ENCODE data around the gene MAPK1IP1L. TPM values are rescaled to one million over a fixed set of nuclear protein-coding genes. Genes with fewer than 3 reads are reported as not detected.

The MAPK1IP1L gene
- total RNA-seq, 6 donors from 2014 or later, result 22.0 to 81.8 (median 59.3) TPM

GRCh38 chr14:55102141-55102621 is 50.7 kb downstream of the MAPK1IP1L start:
- Histone ChIP-seq H3K27me3 (no peaks in the 10 kb centered on the region), H3K4me1 (peaks cover 60 to 86% (median 68%) of the 10 kb centered on the region in 4 donors), H3K36me3 (no peaks in the 10 kb centered on the region), H3K9me3 (peaks cover 0 to 7% (median 0%) of the 10 kb centered on the region in 4 donors), H3K4me3 (no peak overlapping the region), H3K27ac (peak overlapping the region; percentile 84 to 93 (median 92))
- ATAC-seq (ENCODE audit: low FRiP score in 2 of 2), result peak; percentile 84 to 92
- WGBS, 2 donors, result 0 to 7% methylated on average over 7 of the region's 7 CpGs
- TF ChIP-seq CTCF (IDR thresholded peaks at IDR 0.05) (peak in 1 of 6 experiments; percentile 2), POLR2A (IDR thresholded peaks at IDR 0.05) (peak in 3 of 4 donors; percentile 34 to 73 (median 64)), EP300 (IDR thresholded peaks at IDR 0.05) (peak in 2 of 4 donors; percentile 82 to 86), POLR2AphosphoS5 (IDR thresholded peaks at IDR 0.05) (peak; percentile 79 to 97)
- peak; percentile 34 to 88 for DNase-seq

GRCh38 chr14:55103005-55103640 is 51.7 kb downstream of the MAPK1IP1L start:
- peak overlapping the region; percentile 84 to 93 (median 92) for H3K27ac ChIP-seq
- no peaks in the 10 kb centered on the region for H3K27me3 ChIP-seq
- no peaks in the 10 kb centered on the region for H3K36me3 ChIP-seq
- peaks cover 0 to 7% (median 0%) of the 10 kb centered on the region in 4 donors for H3K9me3 ChIP-seq
- H3K4me1 ChIP-seq, result peaks cover 62 to 94% (median 72%) of the 10 kb centered on the region in 4 donors
- DNase-seq (peak; percentile 86 to 95), ATAC-seq (ENCODE audit: low FRiP score in 2 of 2) (peak; percentile 87 to 94)
- peak in 2 of 4 donors; percentile 83 to 94 for TF ChIP-seq EP300 (IDR thresholded peaks at IDR 0.05)
- TF ChIP-seq CTCF (IDR thresholded peaks at IDR 0.05), result no peak
- TF ChIP-seq POLR2A (IDR thresholded peaks at IDR 0.05), result peak in 2 of 4 donors; percentile 28 to 81
- TF ChIP-seq POLR2AphosphoS5 (IDR thresholded peaks at IDR 0.05), result peak; percentile 77 to 91
- 48% methylated on average over 10 to 13 of the region's 13 CpGs for WGBS, 2 donors
- peak overlapping the region in 2 of 4 donors; percentile 14 to 24 for H3K4me3 ChIP-seq

- H3K4me1 ChIP-seq, result peaks cover 59 to 93% (median 75%) of the 10 kb centered on the region in 4 donors
- no peak overlapping the region for H3K4me3 ChIP-seq
- H3K27ac ChIP-seq, result peak overlapping the region; percentile 84 to 93 (median 92)
- no peaks in the 10 kb centered on the region for H3K27me3 ChIP-seq
- no peaks in the 10 kb centered on the region for H3K36me3 ChIP-seq
- 91 to 93% methylated on average over 6 of the region's 6 CpGs for WGBS, 2 donors
- DNase-seq (peak in 1 of 2 donors; percentile 53), ATAC-seq (ENCODE audit: low FRiP score in 2 of 2) (no peak)
- TF ChIP-seq CTCF (IDR thresholded peaks at IDR 0.05) (no peak), POLR2A (IDR thresholded peaks at IDR 0.05) (peak in 1 of 4 donors; percentile 14), EP300 (IDR thresholded peaks at IDR 0.05) (no peak), POLR2AphosphoS5 (IDR thresholded peaks at IDR 0.05) (no peak)
- peaks cover 0 to 7% (median 0%) of the 10 kb centered on the region in 4 donors for H3K9me3 ChIP-seq
Measured at GRCh38 chr14:55103971-55104954, 52.8 kb downstream of the MAPK1IP1L start.

- H3K27ac ChIP-seq, result peak overlapping the region; percentile 41 to 93 (median 88)
- H3K9me3 ChIP-seq, result peaks cover 0 to 7% (median 0%) of the 10 kb centered on the region in 4 donors
- no peak for TF ChIP-seq POLR2AphosphoS5 (IDR thresholded peaks at IDR 0.05)
- no peak for TF ChIP-seq EP300 (IDR thresholded peaks at IDR 0.05)
- TF ChIP-seq POLR2A (IDR thresholded peaks at IDR 0.05), result no peak
- TF ChIP-seq CTCF (IDR thresholded peaks at IDR 0.05), result no peak
- H3K27me3 ChIP-seq, result no peaks in the 10 kb centered on the region
- H3K4me1 ChIP-seq, result peaks cover 50 to 77% (median 65%) of the 10 kb centered on the region in 4 donors
- DNase-seq, result peak in 1 of 2 donors; percentile 14
- H3K36me3 ChIP-seq, result no peaks in the 10 kb centered on the region
- H3K4me3 ChIP-seq, result no peak overlapping the region
- WGBS, 2 donors, result 87 to 88% methylated on average over 7 of the region's 7 CpGs
- ATAC-seq (ENCODE audit: low FRiP score in 2 of 2), result no peak
Measured at GRCh38 chr14:55105991-55106390, 54.5 kb downstream of the MAPK1IP1L start.
